GM10248 (cell line): Measurements from ENCODE around the gene OAS3.
A peak's percentile ranks its signal among the peaks of the same experiment; 100 is the strongest.

Experiments
- CTCF ChIA-PET: fragments of 300-600 bp; sonication (Branson Sonifier 250); formaldehyde crosslinking; extraction: SDS; loops from one replicate; lab custom pipeline; 2021; ENCODE audit warnings: antibody characterized with exemption; lab: Yijun Ruan, JAX
- POLR2A ChIA-PET: fragments of 350-650 bp; sonication (Branson Sonifier 250); formaldehyde crosslinking; extraction: SDS; loops from one replicate; lab custom pipeline; 2020; ENCODE audit warnings: antibody characterized with exemption; lab: Yijun Ruan, JAX
- DNase-seq: peaks from one replicate; pipeline ENCODE4 v3.0.0; 2012; ENCODE audit errors: extremely low spot score
- CTCF ChIP-seq: IDR thresholded peaks from 2 replicates; pipeline ENCODE4 v1.5.1; 2012; ENCODE audit warnings: mild to moderate bottlenecking, low read depth; ENCODE audit errors: extremely low read depth, missing control alignments, control extremely low read depth

Gene OAS3

GRCh38 chr12:112992541-112993398 is 54.5 kb downstream of the OAS3 start:
- ChIA-PET CTCF (interaction anchor here (0.6 to 4.8 kb wide), 46 partner anchors 9 to 216 kb away, joined by 3 to 37 read pairs (median 4); partner anchors contain the start of genes OAS1 and OAS2), POLR2A (no interaction called here)
- DNase-seq, result peak; percentile 67
- peak; percentile 73 for TF ChIP-seq CTCF

- no peak for DNase-seq
- ChIA-PET CTCF (interaction anchor here (0.8 to 4.8 kb wide), 3 partner anchors 16 to 20 kb away, joined by 3 to 37 read pairs (median 3); partner anchors contain the start of gene OAS2), POLR2A (no interaction called here)
- TF ChIP-seq CTCF, result no peak
These were observed 56.7 kb downstream of the OAS3 start for GRCh38 chr12:112995008-112995407.

GRCh38 chr12:112996501-112996900 is 58.2 kb downstream of the OAS3 start:
- ChIA-PET POLR2A (no interaction called here), CTCF (interaction anchor here (1.1 to 1.8 kb wide), 3 partner anchors 10 to 102 kb away, joined by 3 to 6 read pairs (median 3); no protein-coding TSS in a partner anchor)
- no peak for DNase-seq
- TF ChIP-seq CTCF, result no peak

GRCh38 chr12:112997506-112997905 is 59.2 kb downstream of the OAS3 start:
- POLR2A ChIA-PET, result no interaction called here
- no peak for TF ChIP-seq CTCF
- CTCF ChIA-PET, result interaction anchor here (0.9 to 1.8 kb wide), 4 partner anchors 9 to 101 kb away, joined by 3 to 6 read pairs (median 4); no protein-coding TSS in a partner anchor
- DNase-seq, result no peak

GRCh38 chr12:112998987-112999767 is 60.9 kb downstream of the OAS3 start:
- CTCF ChIA-PET, result interaction anchor here (1.2 kb wide), 1 partner anchor 175 kb away, joined by 3 read pairs; no protein-coding TSS in a partner anchor
- DNase-seq, result peak; percentile 68

More at GRCh38 chr12:112998987-112999767, 60.9 kb downstream of the OAS3 start:
- no peak for TF ChIP-seq CTCF
- POLR2A ChIA-PET, result no interaction called here
